Adipocyte (in vitro differentiated cells): Measurements from ENCODE around the gene FBXO31.

Experiments used
- DNase-seq: peaks from one replicate; pipeline ENCODE4 v3.0.0-alpha.2; 2015; ENCODE audit warnings: low read depth
- H3K27me3 ChIP-seq: replicated peaks from 2 replicates; pipeline ENCODE4 v1.7.0; 2013; ENCODE audit warnings: mild to moderate bottlenecking, low read length, moderate library complexity; ENCODE audit not compliant: control insufficient read depth, insufficient read depth
- H3K36me3 ChIP-seq: 2 replicates; pipeline ENCODE4 v1.7.0; 2013; ENCODE audit warnings: low read length, mild to moderate bottlenecking, moderate library complexity; ENCODE audit not compliant: control insufficient read depth, insufficient read depth, severe bottlenecking
- H3K4me1 ChIP-seq: 2 replicates; pipeline ENCODE4 v1.7.0; 2013; ENCODE audit warnings: mild to moderate bottlenecking, low read length, moderate library complexity; ENCODE audit not compliant: control insufficient read depth, insufficient read depth
- H3K4me3 ChIP-seq: 2 replicates; pipeline ENCODE4 v1.7.0; 2013; ENCODE audit warnings: mild to moderate bottlenecking, low read length, moderate library complexity
- H3K9ac ChIP-seq: 2 replicates; pipeline ENCODE4 v1.7.0; 2013; ENCODE audit warnings: mild to moderate bottlenecking, low read length, moderate library complexity
- H3K9me3 ChIP-seq: 2 replicates; pipeline ENCODE4 v1.7.0; 2013; ENCODE audit warnings: mild to moderate bottlenecking, low read length, moderate library complexity; ENCODE audit not compliant: control insufficient read depth

Gene FBXO31

GRCh38 chr16:87383505-87384161, at the start of gene FBXO31:
Gene FBXO31 (minus strand): TSS chr16:87383776. CDS start chr16:87383744, 32 bp downstream.
- Histone ChIP-seq H3K4me1 (peaks cover 37% of the 10 kb centered on the region), H3K36me3 (no peaks in the 10 kb centered on the region), H3K9ac (peak within 1 kb of the TSS; percentile 92), H3K4me3 (peak within 1 kb of the TSS; percentile 86), H3K9me3 (no peaks in the 10 kb centered on the region), H3K27me3 (no peaks in the 10 kb centered on the region)
- DNase-seq: peak; percentile 92

DNA sequence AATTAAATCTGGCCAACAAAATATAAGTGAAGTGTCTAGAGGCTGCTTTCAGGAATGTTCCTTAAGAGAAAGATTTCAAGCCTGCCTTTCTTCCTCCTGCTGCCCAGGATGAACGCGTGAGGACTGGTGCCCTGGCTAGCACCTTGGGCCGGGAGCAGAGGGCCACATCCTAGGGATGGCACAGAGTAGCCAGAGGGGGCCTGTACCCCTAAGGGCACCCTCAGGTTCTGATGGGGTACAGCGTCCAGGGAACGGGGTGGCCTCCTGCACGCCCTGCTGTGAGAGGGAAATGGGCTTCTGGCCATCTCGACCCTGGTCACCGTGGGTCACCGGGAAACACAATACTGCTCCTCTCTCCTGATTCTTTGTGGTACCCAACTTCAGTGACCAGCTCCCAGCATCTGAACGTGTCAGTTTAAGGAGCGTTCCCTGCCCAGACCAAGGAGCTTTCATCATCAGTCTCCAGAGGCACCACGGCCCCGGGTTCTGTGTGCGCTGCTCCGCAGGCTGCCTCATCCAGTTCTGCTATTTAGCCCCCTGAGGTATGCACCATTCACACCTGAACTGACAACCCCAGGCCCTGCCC, 48.8 kb upstream of the FBXO31 start:
- Histone ChIP-seq H3K9me3 (no peaks in the 10 kb centered on the region), H3K9ac (no peak overlapping the region), H3K4me1 (peaks cover 28% of the 10 kb centered on the region), H3K36me3 (peaks cover 36% of the 10 kb centered on the region), H3K27me3 (no peaks in the 10 kb centered on the region), H3K4me3 (no peak overlapping the region)
- no peak for DNase-seq

- no peaks in the 10 kb centered on the region for H3K27me3 ChIP-seq
- H3K4me1 ChIP-seq: peaks cover 28% of the 10 kb centered on the region
- peak; percentile 81 for DNase-seq
- H3K9me3 ChIP-seq: no peaks in the 10 kb centered on the region
- H3K4me3 ChIP-seq: no peak overlapping the region
- no peak overlapping the region for H3K9ac ChIP-seq
- peaks cover 34% of the 10 kb centered on the region for H3K36me3 ChIP-seq
These were observed 48.4 kb upstream of the FBXO31 start for GRCh38 chr16:87431926-87432325.

DNA sequence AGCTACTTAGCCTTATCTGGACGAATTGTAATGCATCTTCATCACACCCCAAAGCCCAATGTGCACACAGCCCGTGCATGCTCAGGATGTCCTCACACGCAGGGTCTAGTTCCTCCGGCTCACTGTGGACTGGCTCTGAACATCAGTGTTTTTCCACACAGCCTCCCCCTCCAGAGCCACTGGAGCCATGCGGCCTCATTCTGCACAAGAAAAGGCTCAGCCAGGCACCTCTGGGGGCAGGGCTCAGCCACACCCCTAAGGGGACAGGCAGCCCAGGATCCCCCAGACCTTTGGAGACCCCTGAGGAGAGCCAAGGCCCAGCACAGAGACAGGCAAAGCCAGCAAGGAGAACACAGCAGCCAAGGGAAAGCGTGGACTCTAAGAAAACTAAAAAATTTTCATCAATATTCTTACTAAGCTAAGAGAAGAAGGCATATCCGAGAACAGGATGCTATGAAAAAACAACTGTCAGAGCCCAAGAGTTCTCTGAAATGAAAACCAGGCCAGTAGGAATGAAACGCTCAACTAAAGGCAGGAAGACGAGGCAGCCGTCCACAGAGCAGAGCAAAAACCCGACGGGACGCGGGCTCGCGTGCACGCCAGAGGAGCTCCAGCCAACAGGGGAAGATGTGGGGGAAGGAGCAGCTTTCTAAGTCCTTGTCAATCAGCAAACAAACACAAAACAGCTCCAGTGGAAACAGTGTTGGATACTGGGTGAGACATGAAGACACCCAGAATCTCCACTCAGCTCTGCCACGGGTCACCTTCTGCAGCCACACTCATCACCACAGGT, 43.0 kb upstream of the FBXO31 start:
- Histone ChIP-seq H3K27me3 (no peaks in the 10 kb centered on the region), H3K4me1 (peaks cover 2% of the 10 kb centered on the region), H3K9me3 (no peaks in the 10 kb centered on the region), H3K9ac (no peak overlapping the region), H3K4me3 (no peak overlapping the region), H3K36me3 (peaks cover 57% of the 10 kb centered on the region)
- DNase-seq: no peak

- Histone ChIP-seq H3K9ac (no peak overlapping the region), H3K4me1 (no peaks in the 10 kb centered on the region), H3K4me3 (no peak overlapping the region), H3K36me3 (peaks cover 62% of the 10 kb centered on the region), H3K27me3 (no peaks in the 10 kb centered on the region), H3K9me3 (no peaks in the 10 kb centered on the region)
- no peak for DNase-seq
These were observed 42.4 kb upstream of the FBXO31 start for GRCh38 chr16:87425941-87426340.

DNA sequence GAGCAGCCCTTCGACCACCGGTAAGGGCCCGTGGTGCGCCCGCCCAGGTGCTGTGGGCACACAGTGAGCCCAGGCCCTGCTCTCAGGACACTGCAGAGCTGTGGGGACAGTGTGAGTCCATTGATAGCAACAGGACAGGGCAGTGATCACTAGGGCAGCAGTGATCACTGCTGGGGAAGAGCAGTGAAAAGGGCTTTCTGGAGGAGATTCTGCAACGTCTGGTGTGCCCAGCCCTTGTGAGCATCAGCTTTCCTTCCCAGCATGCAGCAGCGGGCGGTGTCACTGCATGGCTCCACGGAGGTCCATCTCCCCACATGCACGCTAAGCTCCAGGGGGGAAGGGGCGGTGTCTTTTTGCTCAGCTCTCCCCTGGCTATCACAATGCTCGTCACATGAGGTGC, 40.7 kb upstream of the FBXO31 start:
- Histone ChIP-seq H3K36me3 (peaks cover 68% of the 10 kb centered on the region), H3K9me3 (no peaks in the 10 kb centered on the region), H3K9ac (no peak overlapping the region), H3K27me3 (no peaks in the 10 kb centered on the region), H3K4me1 (no peaks in the 10 kb centered on the region), H3K4me3 (no peak overlapping the region)
- DNase-seq: no peak

DNA sequence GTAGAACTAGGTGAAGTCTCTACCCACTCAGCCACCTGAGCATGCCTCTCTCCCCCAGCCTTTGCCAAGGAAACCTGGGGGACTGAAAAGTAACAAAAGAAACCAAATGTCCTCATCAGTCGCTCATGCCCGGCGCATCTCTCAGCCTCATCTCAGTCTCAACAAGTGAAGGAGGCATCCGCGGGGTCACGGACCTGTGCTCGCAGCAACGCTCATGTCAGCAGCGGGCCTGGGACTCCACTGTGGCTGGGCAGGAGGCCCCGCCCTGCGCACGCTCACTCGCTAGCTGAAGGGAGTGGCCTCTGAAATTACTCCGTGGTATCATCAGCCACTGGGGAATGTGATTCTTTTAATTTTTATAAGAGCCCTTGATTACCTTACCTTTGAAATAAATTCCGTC, 39.9 kb upstream of the FBXO31 start:
- Histone ChIP-seq H3K36me3 (peaks cover 66% of the 10 kb centered on the region), H3K27me3 (no peaks in the 10 kb centered on the region), H3K9ac (no peak overlapping the region), H3K9me3 (no peaks in the 10 kb centered on the region), H3K4me1 (no peaks in the 10 kb centered on the region), H3K4me3 (no peak overlapping the region)
- DNase-seq: no peak

- H3K9ac ChIP-seq: no peak overlapping the region
- no peak for DNase-seq
- no peaks in the 10 kb centered on the region for H3K27me3 ChIP-seq
- H3K36me3 ChIP-seq: peaks cover 73% of the 10 kb centered on the region
- no peaks in the 10 kb centered on the region for H3K9me3 ChIP-seq
- H3K4me3 ChIP-seq: no peak overlapping the region
- no peaks in the 10 kb centered on the region for H3K4me1 ChIP-seq
These were observed 38.5 kb upstream of the FBXO31 start for GRCh38 chr16:87422106-87422505.

- no peak overlapping the region for H3K9ac ChIP-seq
- no peaks in the 10 kb centered on the region for H3K4me1 ChIP-seq
- DNase-seq: no peak
- H3K27me3 ChIP-seq: no peaks in the 10 kb centered on the region
- H3K36me3 ChIP-seq: peaks cover 80% of the 10 kb centered on the region
- no peaks in the 10 kb centered on the region for H3K9me3 ChIP-seq
- no peak overlapping the region for H3K4me3 ChIP-seq
These were observed 37.7 kb upstream of the FBXO31 start for GRCh38 chr16:87421003-87421912.

DNA sequence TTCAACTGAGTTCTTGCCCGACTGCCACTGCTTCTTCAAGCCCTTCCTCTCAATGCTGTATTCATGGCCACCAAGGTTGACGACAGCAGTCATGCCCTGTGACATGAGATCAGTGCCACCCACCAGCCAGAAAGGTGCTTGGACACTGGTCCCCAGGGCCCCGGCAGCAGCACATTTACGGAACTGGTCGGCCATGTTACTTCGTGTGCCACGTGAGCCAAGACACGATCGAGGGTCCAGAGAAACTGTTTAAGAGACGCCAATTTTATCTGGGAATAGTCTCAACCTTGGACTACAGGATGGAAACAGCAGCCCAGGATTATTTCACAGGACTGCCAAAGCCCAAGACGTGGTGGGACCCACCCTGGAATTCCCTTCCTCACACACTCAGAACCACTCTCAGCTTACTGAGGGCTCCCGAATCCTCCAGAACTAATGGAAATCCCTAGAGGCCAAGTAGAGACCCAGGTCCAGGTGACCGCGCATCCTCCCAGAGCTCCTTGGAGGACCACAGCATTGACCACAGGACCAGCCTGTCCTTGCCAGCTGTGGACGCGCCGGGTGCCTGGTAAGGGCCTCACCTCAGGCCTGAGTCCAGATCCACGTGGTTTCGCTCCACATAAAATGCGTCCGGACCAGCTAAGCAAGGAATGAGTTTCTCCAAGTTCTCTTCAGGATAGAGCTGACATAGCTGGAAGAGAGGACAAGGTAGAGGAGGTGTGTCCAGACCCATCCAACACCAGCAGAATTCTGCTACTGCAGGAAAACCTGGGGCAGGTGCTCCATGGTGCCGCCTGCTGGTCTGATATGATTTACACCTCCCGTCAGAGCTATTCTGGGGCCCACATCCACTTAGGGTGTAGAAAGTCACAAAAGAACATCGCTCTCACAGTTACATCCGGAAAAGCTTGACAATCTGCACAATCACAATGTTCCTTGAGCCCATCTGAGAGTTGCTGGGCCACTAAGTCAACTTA, 36.7 kb upstream of the FBXO31 start:
- DNase-seq: no peak
- Histone ChIP-seq H3K9ac (no peak overlapping the region), H3K4me1 (no peaks in the 10 kb centered on the region), H3K36me3 (peaks cover 86% of the 10 kb centered on the region), H3K9me3 (no peaks in the 10 kb centered on the region), H3K4me3 (no peak overlapping the region), H3K27me3 (no peaks in the 10 kb centered on the region)
